Measurements from ENCODE around the gene RARG. TPM values are rescaled to one million over a fixed set of nuclear protein-coding genes. Genes with fewer than 3 reads are reported as not detected.

The RARG gene
- 19.2 to 26.6 TPM (median 24.6 TPM) in 5 replicates for total RNA-seq (2022; extraction: Qiagen RNA extraction)

GRCh38 chr12:53231921-53232645, at the start of gene RARG:
Gene RARG (minus strand): TSS chr12:53232209. CDS start chr12:53227545, 4,664 bp downstream.

GRCh38 chr12:53267999-53268629, 36.1 kb upstream of the RARG start, which contains the start of gene ESPL1:
Gene ESPL1 (plus strand): TSS chr12:53268299. CDS start chr12:53268767, 468 bp downstream.

GRCh38 chr12:53207042-53207441, 25.0 kb downstream of the RARG start, which contains the start of gene ITGB7:
Gene ITGB7 (minus strand): TSS chr12:53207251. CDS start chr12:53200443, 6,808 bp downstream.

DNA sequence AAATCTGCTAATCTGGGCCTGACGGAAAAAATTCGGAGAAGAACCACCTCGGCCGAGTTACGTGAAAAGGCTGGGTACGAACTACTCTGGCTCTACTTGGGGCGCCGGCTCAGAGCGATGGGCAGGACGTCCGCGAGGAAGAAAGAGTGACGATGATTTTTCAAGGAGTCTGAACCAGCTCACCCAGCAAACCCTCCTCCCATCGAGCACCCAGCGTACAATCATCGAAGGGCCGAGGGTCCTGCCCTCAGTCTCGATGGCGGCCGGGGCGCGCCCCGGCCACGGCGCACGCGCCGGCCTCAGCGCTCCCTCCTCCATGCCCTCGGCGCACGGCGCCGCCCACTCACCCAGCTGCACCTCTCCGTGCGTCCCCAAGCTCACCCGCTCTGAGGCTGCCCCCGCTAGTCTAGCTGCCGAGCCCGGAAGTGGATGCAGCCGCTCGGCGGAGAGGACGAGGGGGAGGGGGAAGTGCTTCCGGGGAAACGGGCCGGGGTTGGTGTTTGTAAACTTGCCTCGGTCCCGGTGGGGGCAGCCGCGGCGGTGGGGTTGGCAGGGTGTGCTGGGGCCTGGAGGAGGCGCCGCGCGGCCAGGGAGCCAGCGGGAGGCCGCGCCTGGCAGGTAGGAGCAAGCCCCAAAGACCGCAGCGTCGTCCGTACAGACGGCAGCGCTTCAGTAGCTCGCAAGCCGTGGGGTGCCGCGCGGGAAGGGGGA, 51.6 kb downstream of the RARG start, which contains the start of the genes CSAD and ZNF740:
Gene CSAD (minus strand): TSS at position 706 of the 711 bp plus-strand sequence. CDS start 7,455 bp downstream, outside the sequence.
Gene ZNF740 (plus strand): TSS at position 503 of the 711 bp plus-strand sequence. CDS start 1,262 bp downstream, outside the sequence.

Other genes with a start within 250 kb of the RARG start
- 233 to 364 TPM (median 274 TPM) in 5 replicates for gene EIF4B, start 225.8 kb downstream of the RARG start, total RNA-seq (2022; extraction: Qiagen RNA extraction)
- gene TNS2, start 182.1 kb downstream of the RARG start, total RNA-seq (2022; extraction: Qiagen RNA extraction): 35.6 to 67.7 TPM (median 53.7 TPM) in 5 replicates
- gene SPRYD3, start 152.8 kb downstream of the RARG start, total RNA-seq (2022; extraction: Qiagen RNA extraction): 31.6 to 38.1 TPM (median 36.6 TPM) in 5 replicates
- gene IGFBP6, start 134.5 kb downstream of the RARG start, total RNA-seq (2022; extraction: Qiagen RNA extraction): 157 to 250 TPM (median 241 TPM) in 5 replicates
- gene SOAT2, start 128.7 kb downstream of the RARG start, total RNA-seq (2022; extraction: Qiagen RNA extraction): 0.14 to 0.28 TPM (median 0.23 TPM) in 5 replicates
- gene ZNF740, start 51.5 kb downstream of the RARG start, total RNA-seq (2022; extraction: Qiagen RNA extraction): 10.9 to 16.1 TPM (median 13.8 TPM) in 5 replicates
- gene CSAD, start 51.3 kb downstream of the RARG start, total RNA-seq (2022; extraction: Qiagen RNA extraction): 4.4 to 9.9 TPM (median 6.6 TPM) in 5 replicates
- gene ITGB7, start 25.0 kb downstream of the RARG start, total RNA-seq (2022; extraction: Qiagen RNA extraction): 0.35 to 0.84 TPM (median 0.55 TPM) in 5 replicates
- 15.5 to 21.8 TPM (median 19.0 TPM) in 5 replicates for gene ESPL1, start 36.1 kb upstream of the RARG start, total RNA-seq (2022; extraction: Qiagen RNA extraction)
- gene PFDN5, start 63.3 kb upstream of the RARG start, total RNA-seq (2022; extraction: Qiagen RNA extraction): 476 to 584 TPM (median 513 TPM) in 5 replicates
- gene MYG1, start 67.5 kb upstream of the RARG start, total RNA-seq (2022; extraction: Qiagen RNA extraction): 70.1 to 96.3 TPM (median 90.1 TPM) in 5 replicates
- 69.8 to 82.5 TPM (median 75.9 TPM) in 5 replicates for gene AAAS, start 89.4 kb upstream of the RARG start, total RNA-seq (2022; extraction: Qiagen RNA extraction)
- gene SP7, start 104.1 kb upstream of the RARG start, total RNA-seq (2022; extraction: Qiagen RNA extraction): 0.09 TPM in 1 of 5 replicates, not detected in the others
- 18.4 to 25.2 TPM (median 20.4 TPM) in 5 replicates for gene SP1, start 148.0 kb upstream of the RARG start, total RNA-seq (2022; extraction: Qiagen RNA extraction)
- gene AMHR2, start 191.6 kb upstream of the RARG start, total RNA-seq (2022; extraction: Qiagen RNA extraction): 0.67 to 1.8 TPM (median 1.2 TPM) in 5 replicates
- 286 to 362 TPM (median 330 TPM) in 5 replicates for gene PRR13, start 209.5 kb upstream of the RARG start, total RNA-seq (2022; extraction: Qiagen RNA extraction)
- gene PCBP2, start 219.9 kb upstream of the RARG start, total RNA-seq (2022; extraction: Qiagen RNA extraction): 590 to 639 TPM (median 617 TPM) in 5 replicates